GM21576 (cell line): ENCODE measurements around the gene MNX1.
A peak's percentile ranks its signal among the peaks of the same experiment; 100 is the strongest.

Source experiments
- ATAC-seq: cut with Tn5 transposase; IDR thresholded peaks from one replicate; pipeline ENCODE4 v1.9.1; 2021; ENCODE audit warnings: mild to moderate bottlenecking, moderate library complexity; ENCODE audit not compliant: unreplicated experiment

The MNX1 gene

DNA sequence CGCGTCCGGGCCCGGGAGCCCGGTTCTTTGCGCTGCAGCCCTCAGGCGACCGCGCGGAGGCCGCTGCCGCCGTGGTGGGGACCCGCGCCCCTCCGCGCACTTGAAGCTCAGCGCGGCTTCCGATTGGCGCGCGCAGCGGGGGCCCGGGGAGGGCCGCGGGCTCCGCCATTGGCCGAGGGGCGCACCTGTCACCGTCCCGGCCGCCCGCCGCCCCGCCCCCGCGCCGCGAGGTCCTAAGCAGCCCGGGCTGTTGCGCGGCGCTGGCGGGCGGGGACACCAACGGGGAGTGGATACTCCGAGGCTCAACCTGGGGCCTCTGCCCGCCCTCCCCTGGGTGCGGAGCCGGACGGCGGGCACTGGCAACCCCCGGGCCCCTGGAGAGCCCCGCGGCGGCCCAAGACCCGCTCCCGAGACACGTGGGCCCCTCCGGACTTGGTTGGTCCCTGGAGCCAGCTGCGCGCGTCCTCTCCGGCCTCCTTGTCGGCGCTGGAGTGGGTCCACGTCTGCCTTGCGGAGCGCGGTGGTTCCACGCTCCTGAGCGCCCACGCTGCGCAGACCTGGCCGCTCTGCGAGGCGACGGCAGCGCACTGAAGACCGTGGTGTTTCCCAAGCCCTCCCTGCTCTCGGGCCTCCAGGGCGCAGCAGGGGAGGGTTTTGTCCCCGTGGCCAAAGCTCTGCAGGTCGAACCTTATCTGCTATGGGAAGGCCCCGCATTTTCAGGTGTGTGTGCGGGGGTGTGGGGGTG lies at the start of gene MNX1:
Gene MNX1, minus strand, starts transcription at position 76 of the 745 bp plus-strand sequence. CDS start 313 bp downstream, outside the sequence.
- peak; percentile 62 for ATAC-seq

DNA sequence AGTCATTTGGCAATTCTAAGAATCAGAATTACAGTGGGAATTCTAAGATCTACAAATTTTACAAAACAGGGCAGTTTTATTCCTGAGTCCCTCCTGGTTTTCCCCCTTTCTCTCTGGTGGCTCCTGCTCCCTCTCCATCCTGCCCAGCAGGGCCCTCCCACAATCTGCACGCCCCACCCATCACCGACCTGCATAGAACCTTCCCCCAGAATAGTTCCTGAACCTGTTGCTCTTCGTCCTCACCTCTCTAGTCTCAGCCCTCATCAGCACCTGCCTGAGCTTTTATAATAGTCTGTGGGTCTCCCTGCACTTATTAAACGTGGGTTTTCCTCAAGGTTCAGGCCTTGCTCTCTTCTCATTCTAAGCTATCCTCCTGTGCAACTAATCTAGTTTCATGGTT lies 49.1 kb upstream of the MNX1 start:
- ATAC-seq = no peak

DNA sequence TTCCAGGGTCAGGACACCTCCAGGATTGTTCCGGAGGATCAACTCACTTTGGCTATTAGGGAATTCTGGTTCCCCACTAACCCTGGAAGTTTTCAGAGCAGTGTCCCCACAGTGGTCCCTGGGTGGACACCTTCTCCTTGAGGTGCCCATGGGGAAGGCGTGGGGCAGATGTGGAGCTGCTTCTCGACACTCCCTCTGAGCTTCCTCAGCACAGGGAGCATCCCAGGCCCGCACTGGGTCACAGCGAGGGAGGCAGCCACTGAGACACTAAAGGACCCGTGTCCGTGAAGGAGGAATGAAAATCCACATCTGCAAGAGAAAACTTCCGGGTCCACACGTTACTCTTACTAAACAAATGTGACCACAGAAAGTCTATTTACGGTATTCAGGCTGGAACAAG lies 48.2 kb upstream of the MNX1 start:
- no peak for ATAC-seq

DNA sequence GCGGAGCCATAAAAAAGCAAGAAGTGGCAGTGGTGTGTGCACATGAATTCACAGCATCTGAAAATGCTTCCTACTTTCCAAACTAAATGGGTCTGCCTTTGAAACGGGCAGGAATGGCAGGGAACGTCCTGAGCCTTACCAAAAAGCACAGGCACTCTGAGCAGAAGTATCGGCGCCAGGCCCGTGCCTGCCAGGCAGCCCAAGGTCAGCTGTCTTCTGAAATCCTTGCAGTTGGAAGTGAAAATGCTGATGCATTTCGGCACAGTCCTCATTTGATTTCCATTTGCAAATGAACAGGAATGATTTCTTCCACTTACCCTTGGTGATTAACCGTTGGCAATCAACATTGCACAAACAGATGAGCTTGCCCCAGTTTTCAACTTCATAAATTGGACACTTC lies 47.6 kb upstream of the MNX1 start:
- no peak for ATAC-seq

DNA sequence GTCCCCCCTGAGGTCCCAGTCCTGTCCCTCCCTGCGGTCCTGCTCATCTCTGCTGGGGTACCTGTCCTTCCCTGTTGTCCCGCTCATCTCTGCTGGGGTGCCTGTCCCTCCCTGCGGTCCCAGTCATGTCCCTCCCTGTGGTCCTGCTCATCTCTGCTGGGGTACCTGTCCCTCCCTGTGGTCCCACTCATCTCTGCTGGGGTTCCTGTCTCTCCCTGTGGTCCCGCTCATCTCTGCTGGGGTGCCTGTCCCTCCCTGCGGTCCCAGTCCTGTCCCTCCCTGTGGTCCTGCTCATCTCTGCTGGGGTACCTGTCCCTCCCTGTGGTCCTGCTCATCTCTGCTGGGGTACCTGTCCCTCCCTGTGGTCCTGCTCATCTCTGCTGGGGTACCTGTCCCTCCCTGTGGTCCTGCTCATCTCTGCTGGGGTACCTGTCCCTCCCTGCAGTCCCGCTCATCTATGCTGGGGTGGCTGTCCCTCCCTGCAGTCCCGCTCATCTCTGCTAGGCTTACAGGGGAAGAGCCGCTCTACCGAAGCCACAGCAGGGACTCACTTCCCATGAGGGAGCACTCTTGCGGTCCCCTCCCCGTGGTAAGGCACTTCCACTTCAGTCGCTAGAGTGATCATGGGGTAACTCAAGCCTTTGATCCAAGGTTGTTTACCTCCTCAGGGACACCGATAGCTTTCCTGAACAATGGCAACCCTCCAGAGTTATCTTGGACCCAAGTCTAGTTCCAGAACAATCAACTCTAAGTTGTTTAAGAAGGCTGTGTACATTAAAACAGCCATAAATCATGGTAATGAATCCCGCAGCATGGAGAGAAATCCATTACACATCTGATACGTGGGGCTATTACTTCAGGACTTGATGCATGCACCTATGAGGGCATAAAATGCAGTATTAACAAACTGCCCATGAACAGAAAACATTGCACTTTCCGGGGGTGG lies 46.8 kb upstream of the MNX1 start:
- ATAC-seq = no peak

DNA sequence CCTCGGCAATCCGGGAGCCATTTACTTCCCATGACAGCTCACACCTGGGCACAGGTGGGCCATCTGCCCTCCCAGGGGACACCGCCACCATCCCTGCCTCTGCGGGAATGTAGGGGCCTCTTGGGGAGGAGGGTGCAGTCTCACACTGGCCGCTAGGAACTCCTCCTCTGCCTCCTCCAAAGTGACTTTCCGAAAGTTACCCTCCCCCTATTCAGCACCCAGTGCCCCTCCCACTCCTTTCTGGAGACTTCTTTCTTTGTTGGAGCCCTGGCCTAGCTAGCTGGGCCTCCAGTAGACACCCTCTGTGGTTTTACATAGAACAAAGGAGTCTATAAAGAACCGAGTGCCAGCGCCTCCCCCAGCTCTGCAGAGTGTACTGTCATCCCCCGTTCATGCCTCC lies 45.8 kb upstream of the MNX1 start:
- no peak for ATAC-seq

DNA sequence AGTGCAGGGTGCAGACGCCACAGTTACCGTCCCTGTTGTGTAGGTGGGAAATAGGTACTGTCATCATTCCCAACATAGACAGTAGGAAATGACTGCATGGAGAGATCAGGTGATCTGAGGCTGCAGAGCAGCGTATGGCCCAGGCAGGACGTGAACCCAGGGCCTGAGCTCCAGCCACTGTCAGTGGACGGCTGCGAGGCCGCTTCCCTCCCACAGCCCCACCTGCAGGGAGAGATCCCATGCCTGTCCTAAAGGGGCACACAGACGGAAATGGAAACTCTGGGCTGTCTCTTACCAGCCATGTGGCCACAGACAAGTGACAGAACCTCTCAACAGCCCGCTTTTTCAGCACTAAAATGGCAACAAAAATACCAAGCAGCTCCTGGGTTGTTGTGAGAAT lies 44.5 kb upstream of the MNX1 start:
- no peak for ATAC-seq

DNA sequence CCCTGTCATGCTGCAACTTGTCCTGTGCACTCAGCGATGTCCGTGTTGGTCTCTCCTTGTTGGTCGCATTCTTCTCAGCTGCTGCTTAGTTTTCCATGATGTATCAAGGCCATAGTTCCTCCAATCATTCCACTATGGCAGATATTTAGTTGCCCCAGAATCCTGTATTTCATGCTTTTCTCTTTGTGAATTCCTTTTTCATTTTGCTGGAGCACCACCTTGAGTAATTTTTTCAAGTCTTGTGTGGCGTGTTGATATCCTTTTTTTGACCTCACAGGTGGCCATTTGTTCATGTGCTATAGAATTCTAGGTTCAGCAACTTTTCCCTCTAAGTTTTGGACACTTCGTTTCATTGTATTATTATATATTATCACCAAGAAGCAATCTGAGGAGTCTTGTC lies 42.7 kb upstream of the MNX1 start:
- no peak for ATAC-seq

DNA sequence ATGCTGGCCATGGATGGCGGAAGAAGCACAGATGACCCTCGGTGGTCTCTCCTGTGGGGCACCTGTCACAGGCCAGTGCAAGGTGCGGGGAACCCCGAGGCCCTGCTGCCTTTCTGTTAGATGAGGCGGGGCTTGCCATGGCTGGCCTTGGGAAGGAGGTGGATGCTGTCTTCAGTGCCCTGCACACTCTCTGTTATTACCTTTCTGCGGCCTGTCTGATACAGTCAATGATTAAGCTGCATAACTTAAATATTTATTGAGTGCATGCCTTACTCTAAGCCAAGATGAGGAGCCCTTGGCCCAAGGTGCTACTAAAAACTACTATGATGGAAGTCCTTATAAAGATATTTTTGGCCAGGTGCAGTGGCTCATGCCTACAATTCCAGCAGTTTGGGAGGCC lies 36.7 kb upstream of the MNX1 start:
- ATAC-seq = no peak

DNA sequence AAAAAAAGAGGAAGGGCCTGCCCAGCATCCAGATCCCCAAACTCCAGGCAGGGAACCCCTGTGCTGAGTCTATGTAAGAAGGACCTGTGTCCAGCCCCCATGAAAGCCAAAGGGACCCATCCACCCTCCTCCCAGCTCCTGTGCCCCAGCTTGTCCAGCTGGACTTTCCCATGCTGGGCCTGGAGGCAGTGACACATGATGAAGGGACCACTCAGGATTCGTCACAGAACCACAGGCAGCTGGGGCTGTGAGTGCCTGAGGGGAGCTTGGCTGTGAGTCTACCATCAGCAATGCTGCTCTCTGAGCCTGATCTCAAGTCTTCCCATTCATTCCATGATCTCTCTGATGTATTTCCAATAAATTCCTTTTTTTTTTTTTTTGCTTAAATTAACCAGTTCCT lies 36.2 kb upstream of the MNX1 start:
- no peak for ATAC-seq

DNA sequence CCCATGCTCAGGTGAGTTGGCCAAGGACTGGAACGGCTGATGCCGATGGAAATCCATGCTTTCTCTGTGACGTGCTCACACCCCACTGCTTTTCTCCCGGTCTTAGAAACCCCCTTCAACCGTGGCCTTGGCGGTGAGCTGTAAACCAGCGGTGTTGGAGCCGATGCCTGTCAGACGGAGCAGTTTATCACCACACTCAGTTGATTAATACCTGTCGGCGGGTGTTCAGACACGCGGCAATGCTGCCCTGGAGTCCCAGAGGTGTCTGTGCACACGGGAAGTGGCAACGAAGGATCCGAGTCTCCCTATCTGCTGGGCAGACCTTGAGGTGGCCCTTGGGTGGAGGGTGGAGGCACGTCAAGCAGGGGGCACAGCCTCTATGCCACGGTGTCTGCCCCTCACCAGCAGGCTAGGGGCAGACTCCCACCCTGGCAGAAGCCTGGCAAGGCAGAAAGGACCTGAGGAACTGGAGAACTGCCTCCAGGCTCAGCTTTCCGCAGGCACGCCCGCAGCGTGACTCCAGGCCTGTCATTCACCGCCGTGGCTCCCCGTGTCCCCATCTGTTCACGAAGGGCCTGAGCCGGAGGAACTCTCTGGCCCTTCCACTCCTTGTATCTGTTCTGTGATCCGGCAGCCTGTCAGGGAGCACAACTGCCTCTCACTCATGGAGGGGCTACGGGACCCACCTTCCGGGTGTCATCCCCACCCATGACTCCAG lies 34.6 kb upstream of the MNX1 start:
- ATAC-seq = no peak

DNA sequence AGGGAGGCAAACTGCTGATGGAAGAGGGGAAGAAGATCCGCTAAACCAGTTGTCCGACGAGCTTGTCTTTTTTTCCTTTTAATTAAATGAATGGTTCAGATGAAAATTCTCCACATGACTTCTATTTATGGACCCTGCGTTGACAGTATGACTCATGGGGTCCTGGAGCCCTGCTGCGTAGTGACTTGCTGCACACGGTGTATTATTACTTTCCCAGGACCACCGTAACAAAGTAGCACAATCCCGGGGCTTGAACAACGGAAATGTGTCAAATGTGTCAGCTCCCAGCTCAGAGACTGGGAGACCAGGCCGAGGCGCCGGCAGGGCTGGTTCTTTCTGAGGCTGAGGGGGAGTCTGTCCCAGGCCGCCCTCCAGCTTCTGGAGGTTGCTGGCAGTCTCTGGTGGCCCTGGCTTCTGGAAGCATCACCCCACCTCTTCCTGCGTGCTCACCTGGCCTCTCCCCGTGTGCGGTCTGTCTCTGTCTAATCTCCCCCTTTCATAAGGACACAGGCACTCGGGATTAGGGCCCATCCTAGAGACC lies 33.8 kb upstream of the MNX1 start:
- no peak for ATAC-seq

DNA sequence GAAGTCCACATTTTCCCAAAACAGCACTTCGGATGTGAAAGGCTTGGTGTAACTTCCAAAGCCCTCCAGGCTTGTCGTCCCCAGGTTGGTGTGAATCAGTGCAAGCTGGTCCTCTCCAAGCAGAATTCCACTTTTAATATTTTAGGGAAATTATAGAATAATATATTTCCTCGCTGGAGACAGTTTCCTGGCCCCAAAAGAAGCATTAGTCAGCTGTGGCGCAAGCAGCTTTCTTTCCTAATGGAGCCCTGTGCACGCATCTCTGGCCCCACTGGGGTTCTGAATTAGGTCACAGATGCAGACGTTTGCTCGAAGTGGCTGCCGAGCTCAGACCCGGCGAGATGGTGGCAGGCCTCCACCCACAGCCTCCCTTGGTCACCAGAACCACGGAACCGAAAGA lies 33.3 kb upstream of the MNX1 start:
- no peak for ATAC-seq

DNA sequence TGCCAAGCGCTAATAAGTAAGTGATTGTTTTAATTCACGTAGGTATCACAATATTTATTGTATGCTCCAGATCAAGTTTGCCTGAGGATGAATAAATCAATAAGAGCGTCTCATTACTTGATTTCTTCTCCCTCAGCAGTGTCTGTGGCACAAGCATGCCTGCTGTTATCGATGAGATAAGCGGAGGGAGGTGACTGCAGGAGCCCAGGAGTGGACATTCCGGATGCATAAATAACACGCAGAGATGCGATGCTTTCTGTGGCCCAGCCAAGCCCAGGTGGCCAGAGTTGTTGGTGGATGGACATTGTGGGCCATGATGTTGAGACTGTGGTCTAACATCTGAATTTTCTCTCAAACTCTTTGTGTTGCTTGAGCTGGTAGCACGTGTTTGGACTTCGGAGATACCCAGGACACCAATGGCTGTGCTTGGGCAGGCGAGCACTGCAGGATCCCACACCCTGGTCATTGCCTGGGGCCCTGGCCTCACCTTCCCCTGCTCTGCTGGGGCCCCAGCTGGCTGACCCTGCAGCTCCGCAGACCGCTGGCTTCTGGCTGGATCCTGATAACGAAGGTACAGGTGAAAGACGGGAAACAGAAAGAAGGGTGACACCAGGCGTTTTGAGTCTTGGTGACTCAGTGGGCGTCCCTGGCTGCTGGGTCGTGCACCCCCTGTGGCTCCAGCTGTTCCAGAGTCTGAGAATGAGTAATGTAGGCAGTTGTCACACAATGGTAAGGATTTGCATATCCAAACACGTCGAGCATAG lies 31.2 kb upstream of the MNX1 start:
- no peak for ATAC-seq

DNA sequence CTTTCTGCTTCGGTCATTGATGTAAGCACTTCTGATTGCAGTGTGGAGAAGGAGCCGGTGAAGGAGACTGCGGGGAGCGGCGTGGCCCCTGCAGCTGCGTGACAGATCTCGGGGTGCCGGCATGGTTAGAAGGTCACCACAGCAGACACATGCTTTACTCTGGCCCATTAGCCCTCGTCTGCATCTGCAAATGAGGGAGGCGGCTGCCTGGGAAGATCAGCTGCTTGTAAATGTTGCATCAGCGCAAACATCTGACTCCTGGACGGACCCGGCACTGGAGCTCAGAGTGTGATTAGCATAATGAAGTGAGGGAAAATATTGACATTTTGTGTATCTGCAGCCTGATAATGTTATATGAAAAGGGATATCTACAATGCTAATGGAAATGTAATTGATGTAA lies 30.5 kb upstream of the MNX1 start:
- no peak for ATAC-seq

DNA sequence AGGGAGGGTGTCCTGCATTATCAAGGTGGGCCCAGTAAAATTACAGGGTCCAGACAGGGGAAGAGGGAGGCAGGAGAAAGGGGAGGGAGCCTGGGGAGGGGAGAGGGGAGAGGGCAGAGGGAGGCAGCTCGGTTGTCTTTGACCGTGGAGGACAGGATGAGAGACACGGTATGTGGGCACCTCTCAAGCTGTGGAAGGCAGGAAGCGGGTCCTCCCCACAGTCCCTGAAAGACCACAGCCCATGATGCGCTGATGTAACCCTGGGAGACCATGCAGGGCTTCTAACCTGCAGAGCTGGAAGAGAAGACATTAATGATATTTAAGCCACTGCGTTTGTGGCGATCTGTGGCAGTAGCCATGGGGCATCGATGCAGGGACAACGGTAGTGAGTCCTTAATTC lies 27.2 kb upstream of the MNX1 start:
- ATAC-seq = no peak

DNA sequence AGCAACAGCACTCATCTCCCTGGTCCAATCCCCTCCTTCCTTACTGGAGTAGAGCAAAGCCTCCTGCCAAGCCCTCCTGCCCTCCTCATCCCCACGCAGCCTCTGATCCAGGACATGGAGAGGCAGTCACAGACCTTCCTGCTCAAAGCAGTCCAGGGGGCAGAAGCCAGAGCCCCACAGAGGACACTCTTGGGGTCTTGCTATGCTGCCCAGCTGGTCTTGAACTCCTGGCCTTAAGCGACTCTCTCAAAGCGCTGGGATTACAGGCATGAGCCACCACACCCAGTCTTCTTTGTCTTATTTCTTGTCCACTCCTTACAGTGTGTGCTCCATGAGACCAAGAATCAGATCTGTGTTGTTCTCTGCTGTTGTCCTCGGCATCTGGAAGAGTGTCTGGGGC lies 26.6 kb upstream of the MNX1 start:
- no peak for ATAC-seq

DNA sequence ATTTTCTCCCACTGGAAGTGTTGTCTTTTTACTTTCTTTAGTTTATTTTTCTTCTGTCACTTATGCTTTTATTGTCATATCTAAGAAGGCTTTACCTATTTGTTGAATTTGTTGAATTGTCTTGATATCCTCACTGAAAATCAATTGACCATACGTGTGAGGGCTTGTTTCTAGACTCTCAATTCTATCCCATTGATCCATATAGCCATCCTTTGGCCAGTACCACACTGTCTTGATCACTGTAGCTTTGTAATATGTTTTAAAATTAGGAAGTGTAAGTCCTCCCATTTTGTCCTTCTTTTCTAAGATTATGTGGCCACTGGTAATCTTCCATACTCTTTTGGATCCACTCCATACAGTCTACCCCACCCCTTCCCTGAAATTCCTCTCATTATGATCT lies 25.5 kb upstream of the MNX1 start:
- ATAC-seq = no peak

DNA sequence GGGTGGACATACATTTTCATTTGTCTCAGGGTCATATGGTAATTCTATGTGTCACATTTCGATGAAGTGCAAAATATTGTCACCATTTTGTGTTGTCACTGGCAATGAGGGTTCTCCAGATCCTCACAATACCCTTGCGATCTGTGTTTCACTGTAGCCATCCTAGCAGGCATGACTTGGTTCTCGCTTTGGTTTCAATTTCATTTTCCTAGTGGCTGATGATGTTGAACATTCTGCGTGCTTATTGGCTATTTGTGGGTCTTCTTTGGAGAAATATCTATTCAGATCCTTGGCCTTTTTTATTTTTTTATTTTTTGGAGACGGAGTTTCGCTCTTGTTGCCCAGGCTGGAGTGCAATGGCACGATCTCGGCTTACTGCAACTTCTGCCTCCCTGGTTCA lies 24.8 kb upstream of the MNX1 start:
- no peak for ATAC-seq
